H9 (cell line): ENCODE measurements around the gene LMOD1. TPM values are rescaled to one million over a fixed set of nuclear protein-coding genes. Genes with fewer than 3 reads are reported as not detected.

Source experiments
- DNase-seq: peaks from one replicate; pipeline ENCODE4 v3.0.0-alpha.2; 2017
- H2AFZ ChIP-seq: one replicate; pipeline ENCODE4 v1.6.1; 2013; ENCODE audit warnings: mild to moderate bottlenecking, low read length, control low read depth, moderate library complexity
- H2AK5ac ChIP-seq: 2 replicates; pipeline ENCODE4 v1.6.1; 2013; ENCODE audit warnings: low read length, control low read depth, mixed read lengths; ENCODE audit not compliant: insufficient read length
- H2BK120ac ChIP-seq: one replicate; pipeline ENCODE4 v1.6.1; 2013; ENCODE audit warnings: low read depth, mild to moderate bottlenecking, low read length, control low read depth, inconsistent platforms; ENCODE audit not compliant: poor library complexity, severe bottlenecking
- H2BK12ac ChIP-seq: 2 replicates; pipeline ENCODE4 v1.6.1; 2013; ENCODE audit warnings: low read length, control low read depth, mixed read lengths, low read depth; ENCODE audit not compliant: insufficient read length
- H2BK15ac ChIP-seq: 2 replicates; pipeline ENCODE4 v1.6.1; 2013; ENCODE audit warnings: low read depth, low read length, control low read depth
- H2BK20ac ChIP-seq: one replicate; pipeline ENCODE4 v1.6.1; 2013; ENCODE audit warnings: low read depth, mild to moderate bottlenecking, low read length, control low read depth, inconsistent platforms; ENCODE audit not compliant: poor library complexity, severe bottlenecking
- H2BK5ac ChIP-seq: 2 replicates; pipeline ENCODE4 v1.6.1; 2013; ENCODE audit warnings: low read length, control low read depth, mixed read lengths; ENCODE audit not compliant: insufficient read length
- H3K14ac ChIP-seq: 2 replicates; pipeline ENCODE4 v1.6.1; 2013; ENCODE audit warnings: low read length, control low read depth; ENCODE audit not compliant: insufficient read depth
- H3K18ac ChIP-seq: 2 replicates; pipeline ENCODE4 v1.6.1; 2013; ENCODE audit warnings: low read depth, mild to moderate bottlenecking, mixed read lengths, low read length, control low read depth; ENCODE audit not compliant: insufficient read length
- H3K23ac ChIP-seq: 2 replicates; pipeline ENCODE4 v1.6.1; 2013; ENCODE audit warnings: low read length, control low read depth, mixed read lengths, low read depth; ENCODE audit not compliant: insufficient read length
- H3K23me2 ChIP-seq: 2 replicates; pipeline ENCODE4 v1.6.1; 2013; ENCODE audit warnings: low read depth, mild to moderate bottlenecking, mixed read lengths, low read length, control low read depth; ENCODE audit not compliant: insufficient read length, poor library complexity, severe bottlenecking
- H3K27ac ChIP-seq: 2 replicates; pipeline ENCODE4 v1.5.1; 2013; ENCODE audit warnings: low read length, control low read depth, mixed read lengths, low read depth; ENCODE audit not compliant: insufficient read length
- H3K27me3 ChIP-seq: 2 replicates; pipeline ENCODE4 v1.6.1; 2013; ENCODE audit warnings: low read length, control low read depth, inconsistent platforms; ENCODE audit not compliant: insufficient read depth
- H3K4ac ChIP-seq: 2 replicates; pipeline ENCODE4 v1.6.1; 2013; ENCODE audit warnings: low read depth, mild to moderate bottlenecking, control low read depth, inconsistent platforms, low read length, moderate library complexity
- H3K4me1 ChIP-seq: 2 replicates; pipeline ENCODE4 v1.6.1; 2013; ENCODE audit warnings: low read length, control low read depth, inconsistent platforms; ENCODE audit not compliant: insufficient read depth
- H3K4me2 ChIP-seq: 2 replicates; pipeline ENCODE4 v1.6.1; 2013; ENCODE audit warnings: low read length, control low read depth, mixed read lengths; ENCODE audit not compliant: insufficient read length, insufficient read depth
- H3K56ac ChIP-seq: 2 replicates; pipeline ENCODE4 v1.6.1; 2013; ENCODE audit warnings: low read depth, mild to moderate bottlenecking, mixed read lengths, low read length, control low read depth; ENCODE audit not compliant: insufficient read length
- H3K79me1 ChIP-seq: 2 replicates; pipeline ENCODE4 v1.6.1; 2013; ENCODE audit warnings: low read depth, mild to moderate bottlenecking, moderate library complexity, low read length, control low read depth, inconsistent platforms; ENCODE audit not compliant: insufficient read depth, poor library complexity, severe bottlenecking
- H3K79me2 ChIP-seq: 2 replicates; pipeline ENCODE4 v1.6.1; 2013; ENCODE audit warnings: low read length, control low read depth, inconsistent platforms; ENCODE audit not compliant: insufficient read depth
- H3K9ac ChIP-seq: 2 replicates; pipeline ENCODE4 v1.6.1; 2013; ENCODE audit warnings: low read length, control low read depth, mixed read lengths; ENCODE audit not compliant: insufficient read length; ENCODE audit errors: extremely low read depth
- H3K9me3 ChIP-seq: one replicate; pipeline ENCODE4 v1.6.1; 2013; ENCODE audit warnings: low read depth, low read length, inconsistent platforms; ENCODE audit not compliant: control insufficient read depth
- H3T11ph ChIP-seq: one replicate; pipeline ENCODE4 v1.6.1; 2013; ENCODE audit warnings: mild to moderate bottlenecking, low read length, control low read depth, inconsistent platforms
- H4K20me1 ChIP-seq: one replicate; pipeline ENCODE4 v1.6.1; 2013; ENCODE audit not compliant: control insufficient read depth, insufficient read length, insufficient read depth
- H4K5ac ChIP-seq: 2 replicates; pipeline ENCODE4 v1.6.1; 2013; ENCODE audit warnings: low read depth, mild to moderate bottlenecking, mixed read lengths, low read length, control low read depth; ENCODE audit not compliant: insufficient read length
- H4K8ac ChIP-seq: replicated peaks from 2 replicates; pipeline ENCODE4 v1.6.1; 2013; ENCODE audit warnings: low read length, control low read depth, mixed read lengths, low read depth; ENCODE audit not compliant: insufficient read length
- H4K91ac ChIP-seq: 2 replicates; pipeline ENCODE4 v1.6.1; 2013; ENCODE audit warnings: low read depth, mild to moderate bottlenecking, moderate library complexity, mixed read lengths, low read length, control low read depth; ENCODE audit not compliant: insufficient read length
- H3K27ac Mint-ChIP-seq, 3 experiments: 2 replicates in 2 of 3; 3 replicates in 1 of 3; pipeline ENCODE4 v1.8.0; 2020 to 2021; ENCODE audit warnings: mixed read lengths in 3 of 3, mild to moderate bottlenecking in 1 of 3, moderate library complexity in 1 of 3
- H3K27me3 Mint-ChIP-seq: 2 replicates; pipeline ENCODE4 v1.8.0; 2021; ENCODE audit warnings: low read depth, mild to moderate bottlenecking, moderate library complexity, mixed read lengths
- H3K36me3 Mint-ChIP-seq, 3 experiments: 2 replicates in 2 of 3; 3 replicates in 1 of 3; pipeline ENCODE4 v1.8.0; 2020 to 2021; ENCODE audit warnings: low read depth in 3 of 3, mixed read lengths in 3 of 3; ENCODE audit not compliant: insufficient read depth in 1 of 3
- H3K4me1 Mint-ChIP-seq, 2 experiments: 2 replicates each; pipeline ENCODE4 v1.8.0; 2020; ENCODE audit warnings: mixed read lengths in 2 of 2
- H3K4me3 Mint-ChIP-seq, 2 experiments: 2 replicates in 1 of 2; 3 replicates in 1 of 2; pipeline ENCODE4 v1.8.0; 2020 to 2021; ENCODE audit warnings: mild to moderate bottlenecking in 2 of 2, mixed read lengths in 2 of 2, moderate library complexity in 1 of 2
- H3K9me3 Mint-ChIP-seq, 2 experiments: 2 replicates in 1 of 2; 3 replicates in 1 of 2; pipeline ENCODE4 v1.8.0; 2020; ENCODE audit warnings: mild to moderate bottlenecking in 2 of 2, mixed read lengths in 2 of 2, moderate library complexity in 1 of 2
- WGBS: extraction: QIAGEN DNeasy Blood & Tissue Kit; methylation state at CpG from one replicate; pipeline ENCODE4 v1.1.7; 2013; ENCODE audit warnings: missing lambda C conversion rate, low lambda C conversion rate, mixed read lengths; ENCODE audit not compliant: insufficient read length; ENCODE audit errors: extremely low coverage; 5-methylcytosine and 5-hydroxymethylcytosine counted together
- total RNA-seq: library from RNA; stranded (reverse); gene quantifications from 2 replicates; pipeline ENCODE4 v1.2.1, GENCODE V29; 2021
- TF ChIP-seq, protein P1 (sequence below): fragments of 200-600 bp; sonication (generic); conservative IDR thresholded peaks from 3 replicates; pipeline ENCODE4 v1.8.0; 2021; ENCODE audit warnings: antibody characterized with exemption, mild to moderate bottlenecking

The LMOD1 gene
- total RNA-seq, 1 experiment from 2014 or later, result 0.31 TPM

DNA sequence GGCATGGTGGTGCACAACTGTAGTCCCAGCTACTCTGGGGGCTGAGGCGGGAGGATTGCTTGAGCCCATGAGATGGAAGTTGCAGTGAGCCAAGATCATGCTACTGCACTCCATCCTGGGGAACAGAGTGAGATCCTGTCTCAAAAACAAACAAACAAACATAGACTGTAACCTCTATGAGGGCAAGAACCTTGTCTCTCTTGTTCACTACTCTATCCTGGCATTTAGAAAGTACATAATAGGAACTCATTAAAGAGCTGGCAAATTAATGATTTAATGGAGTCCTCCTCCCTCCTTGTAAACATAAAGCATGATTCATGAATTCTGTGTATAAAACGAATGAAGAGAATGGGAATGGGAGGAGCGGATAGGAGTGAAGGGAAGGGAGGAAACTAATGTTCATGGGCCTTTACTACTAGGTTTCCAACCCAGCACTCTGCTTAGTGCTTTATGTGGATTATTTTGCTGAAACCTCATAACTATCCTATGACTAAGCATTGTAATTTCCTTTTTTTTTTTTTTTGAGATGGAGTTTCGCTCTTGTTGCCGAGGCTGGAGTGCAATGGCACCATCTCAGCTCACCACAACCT is 8.6 kb downstream of the LMOD1 start:
- Histone ChIP-seq H3K79me2 (no peaks in the 10 kb centered on the region), H2BK5ac (no peak overlapping the region), H2BK20ac (no peak overlapping the region), H3K4me1 (peaks cover 6% of the 10 kb centered on the region), H4K8ac (no peak overlapping the region), H3K18ac (no peak overlapping the region), H4K5ac (no peak overlapping the region), H3K56ac (no peak overlapping the region), H4K20me1 (no peaks in the 10 kb centered on the region), H3K27me3 (no peaks in the 10 kb centered on the region), H3T11ph (no peak overlapping the region), H3K14ac (no peak overlapping the region), H3K79me1 (no peaks in the 10 kb centered on the region), H2BK15ac (no peak overlapping the region), H3K4me2 (no peak overlapping the region), H3K4ac (no peak overlapping the region), H3K27ac (no peak overlapping the region), H2AK5ac (no peak overlapping the region), H3K9ac (no peak overlapping the region), H2AFZ (no peak overlapping the region), H2BK120ac (no peak overlapping the region), H2BK12ac (no peak overlapping the region), H3K9me3 (no peaks in the 10 kb centered on the region), H4K91ac (no peak overlapping the region), H3K23me2 (peaks cover 6% of the 10 kb centered on the region), H3K23ac (no peak overlapping the region)
- no peak for DNase-seq
- H3K4me1 Mint-ChIP-seq, result peaks cover 7 to 13% of the 10 kb centered on the region in 2 experiments
- H3K9me3 Mint-ChIP-seq, result no peaks in the 10 kb centered on the region
- TF ChIP-seq, protein P1, sequence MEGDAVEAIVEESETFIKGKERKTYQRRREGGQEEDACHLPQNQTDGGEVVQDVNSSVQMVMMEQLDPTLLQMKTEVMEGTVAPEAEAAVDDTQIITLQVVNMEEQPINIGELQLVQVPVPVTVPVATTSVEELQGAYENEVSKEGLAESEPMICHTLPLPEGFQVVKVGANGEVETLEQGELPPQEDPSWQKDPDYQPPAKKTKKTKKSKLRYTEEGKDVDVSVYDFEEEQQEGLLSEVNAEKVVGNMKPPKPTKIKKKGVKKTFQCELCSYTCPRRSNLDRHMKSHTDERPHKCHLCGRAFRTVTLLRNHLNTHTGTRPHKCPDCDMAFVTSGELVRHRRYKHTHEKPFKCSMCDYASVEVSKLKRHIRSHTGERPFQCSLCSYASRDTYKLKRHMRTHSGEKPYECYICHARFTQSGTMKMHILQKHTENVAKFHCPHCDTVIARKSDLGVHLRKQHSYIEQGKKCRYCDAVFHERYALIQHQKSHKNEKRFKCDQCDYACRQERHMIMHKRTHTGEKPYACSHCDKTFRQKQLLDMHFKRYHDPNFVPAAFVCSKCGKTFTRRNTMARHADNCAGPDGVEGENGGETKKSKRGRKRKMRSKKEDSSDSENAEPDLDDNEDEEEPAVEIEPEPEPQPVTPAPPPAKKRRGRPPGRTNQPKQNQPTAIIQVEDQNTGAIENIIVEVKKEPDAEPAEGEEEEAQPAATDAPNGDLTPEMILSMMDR, result no peak
- no peaks in the 10 kb centered on the region for H3K36me3 Mint-ChIP-seq
- no peak overlapping the region for H3K4me3 Mint-ChIP-seq
- no peak overlapping the region for H3K27ac Mint-ChIP-seq
- WGBS, result 100% methylated on average over 2 of the region's 5 CpGs
- H3K27me3 Mint-ChIP-seq, result peaks cover 2% of the 10 kb centered on the region; the same call in 1 of the 2 replicates
